Measurements from ENCODE around the gene FBXW8.

DNA sequence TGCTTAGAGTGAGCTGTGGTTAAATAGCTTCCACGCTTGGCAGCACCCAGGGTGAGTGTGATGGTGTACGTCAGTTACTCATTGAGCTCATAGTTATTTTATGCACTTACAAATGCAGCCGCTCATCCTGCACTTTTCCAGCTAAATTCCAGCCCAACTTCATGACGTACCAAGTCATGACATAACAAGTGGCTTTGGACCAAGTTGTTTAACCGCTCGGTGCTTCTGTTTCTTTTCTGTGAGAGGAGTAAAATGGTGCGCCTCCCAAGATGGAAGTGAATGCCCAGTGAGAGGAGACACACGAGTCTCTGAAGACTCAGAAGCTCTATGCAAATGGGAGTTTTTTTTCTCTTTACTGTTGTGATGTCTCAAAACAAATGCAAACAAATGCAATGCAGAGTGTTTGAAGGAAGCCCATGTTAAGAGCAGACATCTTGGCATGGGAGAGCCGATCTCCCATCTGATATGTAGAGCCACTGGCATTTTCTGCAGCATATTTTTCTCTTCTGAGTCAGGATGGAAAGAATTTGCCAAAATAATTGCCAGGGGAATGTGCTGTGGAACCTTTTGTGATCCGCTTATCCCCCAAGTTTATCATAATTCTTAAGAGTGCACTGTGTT, 72.2 kb downstream of the FBXW8 start:
- TF ChIP-seq, protein P1, sequence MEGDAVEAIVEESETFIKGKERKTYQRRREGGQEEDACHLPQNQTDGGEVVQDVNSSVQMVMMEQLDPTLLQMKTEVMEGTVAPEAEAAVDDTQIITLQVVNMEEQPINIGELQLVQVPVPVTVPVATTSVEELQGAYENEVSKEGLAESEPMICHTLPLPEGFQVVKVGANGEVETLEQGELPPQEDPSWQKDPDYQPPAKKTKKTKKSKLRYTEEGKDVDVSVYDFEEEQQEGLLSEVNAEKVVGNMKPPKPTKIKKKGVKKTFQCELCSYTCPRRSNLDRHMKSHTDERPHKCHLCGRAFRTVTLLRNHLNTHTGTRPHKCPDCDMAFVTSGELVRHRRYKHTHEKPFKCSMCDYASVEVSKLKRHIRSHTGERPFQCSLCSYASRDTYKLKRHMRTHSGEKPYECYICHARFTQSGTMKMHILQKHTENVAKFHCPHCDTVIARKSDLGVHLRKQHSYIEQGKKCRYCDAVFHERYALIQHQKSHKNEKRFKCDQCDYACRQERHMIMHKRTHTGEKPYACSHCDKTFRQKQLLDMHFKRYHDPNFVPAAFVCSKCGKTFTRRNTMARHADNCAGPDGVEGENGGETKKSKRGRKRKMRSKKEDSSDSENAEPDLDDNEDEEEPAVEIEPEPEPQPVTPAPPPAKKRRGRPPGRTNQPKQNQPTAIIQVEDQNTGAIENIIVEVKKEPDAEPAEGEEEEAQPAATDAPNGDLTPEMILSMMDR (IDR thresholded peaks at IDR 0.05): no peak
- no peak for TF ChIP-seq POLR2A (IDR thresholded peaks at IDR 0.05)
